ENCODE results near the gene KRTAP4-7.
"Not testable (repeated sequence)": the region's sequence is repeated elsewhere in the genome, so short reads cannot be mapped to it uniquely, and the experiment has no call there.

Gene KRTAP4-7

DNA sequence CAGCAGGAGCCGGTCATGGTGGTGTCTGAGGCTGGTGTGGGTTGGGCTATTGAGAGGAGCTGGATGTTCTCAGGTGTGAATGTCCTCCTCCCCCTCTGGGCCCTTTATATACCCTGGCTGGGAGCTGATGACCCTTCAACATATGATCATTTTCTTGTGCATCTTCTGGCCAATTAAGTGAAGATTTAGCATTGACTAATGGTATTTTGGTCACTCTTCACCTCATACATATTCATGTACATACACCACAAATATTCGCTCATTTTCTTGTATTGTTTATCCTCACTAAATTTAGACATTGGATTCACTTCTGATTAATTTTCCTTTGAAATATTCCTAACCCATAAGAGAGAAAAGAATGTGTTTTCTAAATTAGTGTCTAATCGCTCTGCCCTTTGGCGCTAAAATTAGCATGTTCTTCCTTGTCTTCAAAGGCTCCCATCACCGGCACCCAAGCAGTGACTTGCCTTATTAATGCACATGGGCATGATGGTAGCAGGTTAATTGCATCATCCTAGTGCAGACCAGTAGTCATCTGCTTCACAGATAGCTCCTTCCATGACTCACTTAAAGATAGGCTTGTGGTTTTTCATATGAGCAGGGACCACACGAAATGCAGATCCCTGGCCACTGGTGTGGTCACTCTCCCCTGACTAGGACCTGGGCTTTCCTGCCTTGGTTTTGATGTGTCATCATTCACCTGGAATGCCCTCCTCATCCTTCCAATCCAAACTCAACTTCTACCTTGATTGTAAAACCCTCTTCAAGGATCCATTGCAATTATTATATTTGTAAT, 17.9 kb upstream of the KRTAP4-7 start, which contains the start of gene KRTAP2-4:
KRTAP2-4 (minus strand) TSS at position 51 of the 796 bp plus-strand sequence; CDS start at position 17, 34 bp downstream.
- DNase-seq = no peak

GRCh38 chr17:41067281-41067680, 16.7 kb upstream of the KRTAP4-7 start:
- DNase-seq = no peak

DNA sequence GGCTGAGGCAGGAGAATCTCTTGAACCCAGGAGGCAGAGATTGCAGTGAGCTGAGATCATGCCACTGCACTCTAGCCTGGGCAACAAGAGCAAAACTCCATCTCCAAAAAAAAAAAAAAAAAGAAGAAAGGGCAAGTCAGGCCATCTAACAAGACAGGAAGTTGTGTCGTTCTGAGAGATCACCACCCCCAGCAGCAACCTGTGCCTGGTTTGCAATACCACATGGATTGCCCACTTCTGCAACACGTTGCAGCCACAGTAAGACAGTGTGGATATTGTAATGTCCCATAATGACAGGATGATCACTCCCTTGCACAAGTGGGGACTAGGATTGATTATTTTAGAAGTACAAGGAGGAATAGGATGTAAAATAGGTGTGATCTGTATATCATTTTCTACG, 14.9 kb upstream of the KRTAP4-7 start:
- DNase-seq = no peak

GRCh38 chr17:41071606-41072360, 12.2 kb upstream of the KRTAP4-7 start:
- DNase-seq = no peak

- DNase-seq = no peak
Measured at GRCh38 chr17:41073676-41074075, 10.3 kb upstream of the KRTAP4-7 start.

GRCh38 chr17:41076788-41077187, 7.2 kb upstream of the KRTAP4-7 start:
- DNase-seq = no peak

GRCh38 chr17:41082626-41083025, 1.3 kb upstream of the KRTAP4-7 start:
- DNase-seq = no peak

DNA sequence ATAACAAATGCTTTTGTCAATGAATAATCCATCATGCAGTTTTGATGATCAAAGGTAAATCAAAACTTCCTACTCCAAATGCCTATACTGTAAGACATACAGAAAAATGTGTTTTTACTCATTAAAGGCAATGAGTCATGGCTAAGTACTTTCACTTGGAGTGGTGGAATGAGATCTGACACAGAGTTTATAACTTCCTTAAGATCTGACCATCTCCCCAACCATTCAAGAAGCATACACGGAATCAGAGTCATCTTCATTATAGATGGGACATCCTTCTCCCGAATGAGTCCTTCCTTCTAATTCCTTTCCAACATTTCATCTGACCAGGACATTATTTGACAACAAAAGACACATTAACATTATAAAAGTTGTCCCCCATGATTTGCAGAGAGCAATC, 523 bp upstream of the KRTAP4-7 start:
- not testable (repeated sequence) for DNase-seq

DNA sequence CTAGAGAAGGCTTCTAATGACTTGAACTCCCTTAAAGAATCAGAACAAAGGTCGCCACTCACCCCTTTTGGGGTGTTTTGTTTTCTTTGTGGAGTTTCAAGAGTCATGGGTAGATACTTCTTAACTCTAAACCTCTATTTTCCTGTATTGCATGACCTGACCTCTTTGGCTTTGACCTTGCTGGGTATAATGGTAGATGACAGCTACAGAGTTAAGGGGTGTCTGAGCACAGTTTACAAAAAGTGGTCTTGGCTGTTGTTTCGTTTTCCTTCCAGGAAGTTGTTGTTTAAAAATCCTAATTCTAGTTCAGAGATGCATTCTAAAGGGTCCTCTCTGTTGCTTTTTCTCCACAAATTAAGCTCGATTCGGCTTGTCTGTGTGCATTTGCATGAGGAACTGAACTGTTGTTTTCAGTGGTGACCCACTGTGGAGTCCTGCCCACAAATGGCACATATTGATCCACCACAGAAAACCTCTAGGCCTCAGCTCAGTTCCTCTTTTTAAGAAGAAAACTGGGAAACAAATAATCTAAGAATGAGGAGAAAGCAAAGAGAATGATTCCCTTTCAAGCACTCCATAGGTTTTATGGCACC, 4.9 kb downstream of the KRTAP4-7 start:
- not testable (repeated sequence) for DNase-seq

GRCh38 chr17:41096055-41096454, 12.1 kb downstream of the KRTAP4-7 start:
- no peak for DNase-seq

DNA sequence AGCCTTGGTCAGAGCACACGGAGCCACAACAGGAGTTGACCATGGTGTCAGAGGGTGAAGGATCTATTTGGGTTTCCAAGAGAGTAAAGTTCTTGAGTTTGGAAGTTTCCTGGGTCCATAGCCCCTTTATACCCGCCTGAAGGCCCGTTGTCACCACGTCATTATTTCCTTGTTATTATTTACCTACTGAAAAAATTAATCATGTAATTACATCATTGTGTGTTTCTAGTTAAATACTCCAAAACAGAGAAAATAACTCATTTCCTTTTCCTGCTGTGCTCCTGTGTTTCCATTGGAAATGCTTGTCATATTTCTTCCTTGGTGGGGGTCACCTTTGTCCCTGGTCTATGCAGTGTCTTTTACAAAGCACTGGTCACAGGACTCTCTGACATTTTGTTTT, 14.1 kb downstream of the KRTAP4-7 start, which contains the start of gene KRTAP4-8:
KRTAP4-8 (minus strand) TSS at position 101 of the 400 bp plus-strand sequence; CDS start at position 43, 58 bp downstream.
- DNase-seq = no peak

DNA sequence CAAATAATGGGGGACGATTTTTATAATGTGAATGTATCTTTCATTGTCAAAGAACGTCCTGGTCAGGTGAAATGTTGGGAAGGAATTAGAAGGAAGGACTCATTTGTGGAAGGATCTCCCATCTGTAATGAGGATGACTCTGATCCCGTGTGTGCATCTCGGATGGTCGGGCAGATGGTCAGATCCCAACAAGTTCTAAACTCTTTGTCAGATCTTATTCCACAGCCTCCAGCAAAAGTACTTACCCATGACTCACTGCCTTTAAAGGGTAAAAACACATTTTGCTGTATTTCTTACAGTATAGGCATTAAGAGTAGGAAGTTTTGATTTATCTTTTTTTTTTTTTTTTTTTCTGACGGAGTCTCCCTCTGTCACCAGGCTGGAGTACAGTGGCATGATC, 14.5 kb downstream of the KRTAP4-7 start:
- no peak for DNase-seq

GRCh38 chr17:41099682-41100480, 15.9 kb downstream of the KRTAP4-7 start:
- DNase-seq = not testable (repeated sequence)

- DNase-seq = no peak
Measured at GRCh38 chr17:41101586-41102259, 17.8 kb downstream of the KRTAP4-7 start, which contains the start of gene KRTAP4-16. Gene KRTAP4-16 (minus strand): TSS chr17:41102209. CDS start chr17:41102209, 0 bp downstream.

DNA sequence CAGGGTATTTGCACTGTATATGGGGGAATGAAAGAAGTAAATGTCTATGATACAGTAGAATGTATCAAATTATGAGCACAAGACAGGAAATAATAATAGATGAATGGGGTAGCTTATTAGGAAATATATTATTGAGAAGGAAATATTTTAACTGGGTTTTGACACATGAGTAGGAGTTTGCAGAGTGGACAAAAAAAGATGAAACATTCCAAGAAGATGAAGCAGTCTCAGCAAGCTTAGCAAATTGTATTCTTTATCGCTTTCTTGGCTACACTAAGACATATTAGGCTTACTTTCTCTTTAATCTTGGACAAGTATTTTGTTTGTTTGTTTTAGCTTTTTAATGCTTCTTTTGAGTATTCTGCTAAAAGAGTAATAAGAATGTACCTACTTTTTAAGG, 19.9 kb downstream of the KRTAP4-7 start:
- no peak for DNase-seq

DNA sequence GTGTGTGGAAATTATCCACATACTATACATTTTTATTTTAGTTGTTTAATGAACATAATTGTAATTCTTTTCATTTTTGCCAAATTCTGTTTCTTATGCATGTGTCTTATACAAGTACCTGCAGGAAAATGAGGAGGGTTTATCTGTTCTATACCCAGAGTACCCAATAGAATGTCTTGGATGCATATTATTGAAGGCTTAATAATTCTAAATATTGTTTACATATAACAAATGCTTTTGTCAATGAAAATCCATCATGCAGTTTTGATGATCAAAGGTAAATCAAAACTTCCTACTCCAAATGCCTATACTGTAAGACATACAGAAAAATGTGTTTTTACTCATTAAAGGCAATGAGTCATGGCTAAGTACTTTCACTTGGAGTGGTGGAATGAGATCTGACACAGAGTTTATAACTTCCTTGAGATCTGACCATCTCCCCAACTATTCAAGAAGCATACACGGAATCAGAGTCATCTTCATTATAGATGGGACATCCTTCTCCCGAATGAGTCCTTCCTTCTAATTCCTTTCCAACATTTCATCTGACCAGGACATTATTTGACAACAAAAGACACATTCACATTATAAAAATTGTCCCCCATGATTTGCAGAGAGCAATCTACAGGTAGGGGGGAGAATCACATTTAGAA, 20.6 kb downstream of the KRTAP4-7 start:
- not testable (repeated sequence) for DNase-seq

DNA sequence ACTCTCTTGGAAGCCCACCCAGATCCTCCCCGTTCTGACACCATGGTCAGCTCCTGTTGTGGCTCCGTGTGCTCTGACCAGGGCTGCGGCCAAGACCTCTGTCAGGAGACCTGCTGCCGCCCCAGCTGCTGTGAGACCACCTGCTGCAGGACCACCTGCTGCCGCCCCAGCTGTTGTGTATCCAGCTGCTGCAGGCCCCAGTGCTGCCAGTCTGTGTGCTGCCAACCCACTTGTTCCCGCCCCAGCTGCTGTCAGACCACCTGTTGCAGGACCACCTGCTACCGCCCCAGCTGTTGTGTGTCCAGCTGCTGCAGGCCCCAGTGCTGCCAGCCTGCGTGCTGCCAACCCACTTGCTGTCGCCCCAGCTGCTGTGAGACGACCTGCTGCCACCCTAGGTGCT, 21.4 kb downstream of the KRTAP4-7 start, which contains the start of gene KRTAP4-9:
KRTAP4-9 (plus strand) TSS at position 43 of the 400 bp plus-strand sequence; CDS start at position 43, 0 bp downstream.
- DNase-seq = not testable (repeated sequence)

GRCh38 chr17:41107941-41108450, 24.0 kb downstream of the KRTAP4-7 start:
- no peak for DNase-seq

DNA sequence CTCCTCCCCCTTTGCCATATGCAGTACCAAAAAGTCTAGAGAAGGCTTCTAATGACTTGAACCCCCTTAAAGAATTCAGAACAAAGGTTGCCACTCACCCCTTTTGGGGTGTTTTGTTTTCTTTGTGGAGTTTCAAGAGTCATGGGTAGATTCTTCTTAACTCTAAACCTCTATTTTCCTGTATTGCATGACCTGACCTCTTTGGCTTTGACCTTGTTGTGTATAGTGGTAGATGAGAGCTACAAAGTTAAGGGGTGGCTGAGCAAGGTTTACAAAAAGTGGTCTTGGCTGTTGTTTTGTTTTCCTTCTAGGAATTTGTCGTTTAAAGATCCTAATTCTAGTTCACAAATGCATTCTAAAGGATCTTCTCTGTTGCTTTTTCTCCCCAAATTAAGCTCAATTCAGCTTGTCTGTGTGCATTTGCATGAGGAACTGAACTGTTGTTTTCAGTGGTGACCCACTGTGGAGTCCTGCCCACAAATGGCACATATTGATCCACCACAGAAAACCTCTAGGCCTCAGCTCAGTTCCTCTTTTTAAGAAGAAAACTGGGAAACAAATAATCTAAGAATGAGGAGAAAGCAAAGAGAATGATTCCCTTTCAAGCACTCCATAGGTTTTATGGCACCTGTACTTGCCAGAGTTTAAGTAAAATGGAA, 24.9 kb downstream of the KRTAP4-7 start:
- DNase-seq = not testable (repeated sequence)

DNA sequence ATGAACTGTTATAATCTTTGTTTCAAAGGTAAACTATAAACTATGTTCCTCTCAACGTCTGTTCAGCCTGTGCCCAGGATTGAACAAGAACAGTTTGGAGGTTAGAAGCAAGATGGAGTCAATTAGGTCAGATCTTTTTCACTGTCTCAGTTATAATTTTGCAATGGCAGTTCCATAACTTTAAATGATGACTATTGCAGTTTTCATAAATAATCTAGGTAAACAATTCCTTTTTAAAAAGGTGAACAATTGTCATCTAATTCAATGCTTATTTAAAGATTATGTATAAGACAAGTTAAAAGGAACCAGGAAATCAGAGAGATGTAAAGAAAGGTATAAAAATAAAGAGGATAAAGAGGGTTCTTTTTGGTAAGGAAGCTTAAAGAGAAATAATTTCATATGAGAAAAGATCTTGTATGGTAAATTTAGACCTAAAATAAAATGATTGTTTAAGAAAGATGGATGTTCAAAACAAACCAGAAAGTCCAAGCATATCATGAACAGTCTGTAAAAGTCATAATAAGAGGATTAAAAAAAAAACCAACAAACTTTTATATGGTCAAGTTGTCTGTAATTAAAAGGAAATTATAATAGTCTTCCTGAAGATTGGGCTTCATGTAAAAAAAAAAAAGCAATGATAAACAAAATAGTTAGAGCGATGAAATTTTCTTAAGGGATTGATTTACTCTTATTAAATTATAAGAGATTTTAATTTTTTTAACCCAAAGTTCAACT, 27.4 kb downstream of the KRTAP4-7 start:
- no peak for DNase-seq
